PFSK-1 (cell line): ENCODE results near the gene ADGRG7.

Source experiments
- FOXP2 ChIP-seq: optimal IDR thresholded peaks from 2 replicates; pipeline ENCODE3; 2011; ENCODE audit warnings: borderline replicate concordance, control low read depth, inconsistent platforms; ENCODE audit not compliant: insufficient read depth; ENCODE audit errors: extremely low read length, extremely low read depth
- POLR2AphosphoS5 ChIP-seq: IDR thresholded peaks from 2 replicates; pipeline ENCODE4 v1.6.1; 2012; ENCODE audit warnings: low read depth, mild to moderate bottlenecking, control low read depth, low read length, moderate library complexity
- SIN3A ChIP-seq: IDR thresholded peaks from 2 replicates; pipeline ENCODE4 v1.6.1; 2012; ENCODE audit warnings: mild to moderate bottlenecking, low read length, moderate library complexity, borderline replicate concordance; ENCODE audit not compliant: insufficient read depth
- TAF1 ChIP-seq: IDR thresholded peaks from 2 replicates; pipeline ENCODE4 v1.6.1; 2012; ENCODE audit warnings: low read length, control low read depth, borderline replicate concordance; ENCODE audit not compliant: insufficient read depth
- TF ChIP-seq, protein P1 (sequence below), 2 experiments: IDR thresholded peaks; 2 replicates each; pipeline versions ENCODE4 v1.6.1 to v1.8.0; 2011 to 2012; ENCODE audit warnings: low read depth in 2 of 2, low read length in 2 of 2, control low read depth in 1 of 2, inconsistent platforms in 1 of 2, mild to moderate bottlenecking in 1 of 2, moderate library complexity in 1 of 2; ENCODE audit not compliant: insufficient read depth in 1 of 2

Gene ADGRG7

GRCh38 chr3:100588251-100588650, 21.1 kb upstream of the ADGRG7 start:
- TF ChIP-seq SIN3A (no peak), TAF1 (no peak), FOXP2 (no peak), POLR2AphosphoS5 (no peak)
- TF ChIP-seq, protein P1, sequence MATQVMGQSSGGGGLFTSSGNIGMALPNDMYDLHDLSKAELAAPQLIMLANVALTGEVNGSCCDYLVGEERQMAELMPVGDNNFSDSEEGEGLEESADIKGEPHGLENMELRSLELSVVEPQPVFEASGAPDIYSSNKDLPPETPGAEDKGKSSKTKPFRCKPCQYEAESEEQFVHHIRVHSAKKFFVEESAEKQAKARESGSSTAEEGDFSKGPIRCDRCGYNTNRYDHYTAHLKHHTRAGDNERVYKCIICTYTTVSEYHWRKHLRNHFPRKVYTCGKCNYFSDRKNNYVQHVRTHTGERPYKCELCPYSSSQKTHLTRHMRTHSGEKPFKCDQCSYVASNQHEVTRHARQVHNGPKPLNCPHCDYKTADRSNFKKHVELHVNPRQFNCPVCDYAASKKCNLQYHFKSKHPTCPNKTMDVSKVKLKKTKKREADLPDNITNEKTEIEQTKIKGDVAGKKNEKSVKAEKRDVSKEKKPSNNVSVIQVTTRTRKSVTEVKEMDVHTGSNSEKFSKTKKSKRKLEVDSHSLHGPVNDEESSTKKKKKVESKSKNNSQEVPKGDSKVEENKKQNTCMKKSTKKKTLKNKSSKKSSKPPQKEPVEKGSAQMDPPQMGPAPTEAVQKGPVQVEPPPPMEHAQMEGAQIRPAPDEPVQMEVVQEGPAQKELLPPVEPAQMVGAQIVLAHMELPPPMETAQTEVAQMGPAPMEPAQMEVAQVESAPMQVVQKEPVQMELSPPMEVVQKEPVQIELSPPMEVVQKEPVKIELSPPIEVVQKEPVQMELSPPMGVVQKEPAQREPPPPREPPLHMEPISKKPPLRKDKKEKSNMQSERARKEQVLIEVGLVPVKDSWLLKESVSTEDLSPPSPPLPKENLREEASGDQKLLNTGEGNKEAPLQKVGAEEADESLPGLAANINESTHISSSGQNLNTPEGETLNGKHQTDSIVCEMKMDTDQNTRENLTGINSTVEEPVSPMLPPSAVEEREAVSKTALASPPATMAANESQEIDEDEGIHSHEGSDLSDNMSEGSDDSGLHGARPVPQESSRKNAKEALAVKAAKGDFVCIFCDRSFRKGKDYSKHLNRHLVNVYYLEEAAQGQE (IDR thresholded peaks at IDR 0.05; ENCODE audit: insufficient read depth in 1 of 2, low read depth in 2 of 2, low read length in 2 of 2), result no peak

- TF ChIP-seq, protein P1 (IDR thresholded peaks at IDR 0.05; ENCODE audit: insufficient read depth in 1 of 2, low read depth in 2 of 2, low read length in 2 of 2), result no peak
- no peak for TF ChIP-seq TAF1
- TF ChIP-seq FOXP2, result no peak
- TF ChIP-seq SIN3A, result no peak
- no peak for TF ChIP-seq POLR2AphosphoS5
Observed at GRCh38 chr3:100590114-100590839, 19.1 kb upstream of the ADGRG7 start.

GRCh38 chr3:100590840-100591147, 18.6 kb upstream of the ADGRG7 start:
- no peak for TF ChIP-seq FOXP2
- no peak for TF ChIP-seq POLR2AphosphoS5
- TF ChIP-seq SIN3A, result no peak
- TF ChIP-seq TAF1, result no peak
- TF ChIP-seq, protein P1 (IDR thresholded peaks at IDR 0.05; ENCODE audit: insufficient read depth in 1 of 2, low read depth in 2 of 2, low read length in 2 of 2), result no peak

DNA sequence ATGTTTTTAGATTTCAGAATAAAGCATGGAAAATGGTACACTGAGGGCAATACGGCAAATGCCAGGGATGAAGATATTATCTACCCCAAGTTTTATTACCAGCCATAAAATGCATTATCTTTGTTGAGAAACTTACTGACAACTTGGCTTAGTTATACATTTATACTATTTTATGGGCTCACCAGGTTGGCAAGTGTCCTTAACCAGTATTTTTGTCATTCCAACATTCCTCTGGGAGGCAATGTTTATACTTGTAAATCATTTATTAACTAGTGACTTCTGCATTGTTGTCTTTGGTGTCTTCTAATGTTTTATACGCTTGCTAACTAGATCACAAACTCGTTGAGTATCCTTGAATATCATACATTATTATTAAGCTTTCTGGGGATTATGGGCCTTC, 18.0 kb upstream of the ADGRG7 start:
- no peak for TF ChIP-seq TAF1

DNA sequence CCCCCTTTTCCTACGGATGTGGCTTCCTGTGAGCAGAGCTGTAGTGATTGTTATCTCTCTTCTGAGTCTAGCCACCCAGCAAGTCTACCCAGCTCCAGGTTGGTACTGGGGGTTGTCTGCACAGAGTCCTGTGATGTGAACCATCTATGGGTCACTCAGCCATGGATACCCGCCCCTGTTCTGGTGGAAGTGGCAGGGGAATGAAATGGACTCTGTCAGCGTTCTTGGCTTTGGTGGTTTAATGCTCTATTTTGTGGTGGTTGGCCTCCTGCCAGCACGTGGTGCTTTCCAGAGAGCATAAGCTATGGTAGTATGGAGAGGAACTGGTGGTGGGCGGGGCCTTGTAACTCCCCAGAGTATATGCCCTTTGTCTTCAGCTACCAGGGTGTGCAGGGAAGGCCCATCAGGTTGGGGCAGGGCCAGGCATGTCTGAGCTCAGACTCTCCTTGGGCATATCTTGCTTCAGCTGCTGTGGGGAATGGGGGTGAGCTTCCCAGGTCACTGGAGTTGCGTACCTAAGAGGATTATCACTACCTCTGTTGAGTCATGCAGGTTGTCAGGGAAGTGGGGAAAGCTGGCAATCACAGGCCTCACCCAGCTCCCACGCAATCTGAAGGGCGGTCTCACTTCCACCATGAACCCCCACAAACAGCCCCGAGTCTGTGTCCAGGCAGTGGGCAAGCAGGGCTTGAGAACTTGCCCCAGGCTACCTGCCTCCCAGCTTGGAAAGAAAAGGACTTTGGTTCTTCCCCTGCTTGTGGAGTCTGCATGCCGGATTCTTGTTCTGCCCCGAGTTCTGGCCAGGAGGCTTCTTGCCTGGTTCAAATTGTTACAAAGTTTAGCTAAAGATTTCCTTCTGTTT, 9.0 kb upstream of the ADGRG7 start:
- TF ChIP-seq POLR2AphosphoS5 (no peak), TAF1 (no peak), SIN3A (no peak)
- TF ChIP-seq, protein P1 (IDR thresholded peaks at IDR 0.05; ENCODE audit: insufficient read depth in 1 of 2, low read depth in 2 of 2, low read length in 2 of 2), result no peak
